ENCODE results near the gene SYT1. TPM values are rescaled to one million over a fixed set of nuclear protein-coding genes. Genes with fewer than 3 reads are reported as not detected.

SYT1 gene
- total RNA-seq, 2 donors from 2014 or later = 2.0 to 2.6 TPM

GRCh38 chr12:79114896-79115295 lies 250.3 kb downstream of the SYT1 start:
- DNase-seq (ENCODE audit: low spot score) = no peak
- intact Hi-C loops (cut with DNase I) = no loop called here

GRCh38 chr12:79115743-79116142 lies 251.2 kb downstream of the SYT1 start:
- no peak for DNase-seq (ENCODE audit: low spot score)
- intact Hi-C loops (cut with DNase I) = no loop called here

DNA sequence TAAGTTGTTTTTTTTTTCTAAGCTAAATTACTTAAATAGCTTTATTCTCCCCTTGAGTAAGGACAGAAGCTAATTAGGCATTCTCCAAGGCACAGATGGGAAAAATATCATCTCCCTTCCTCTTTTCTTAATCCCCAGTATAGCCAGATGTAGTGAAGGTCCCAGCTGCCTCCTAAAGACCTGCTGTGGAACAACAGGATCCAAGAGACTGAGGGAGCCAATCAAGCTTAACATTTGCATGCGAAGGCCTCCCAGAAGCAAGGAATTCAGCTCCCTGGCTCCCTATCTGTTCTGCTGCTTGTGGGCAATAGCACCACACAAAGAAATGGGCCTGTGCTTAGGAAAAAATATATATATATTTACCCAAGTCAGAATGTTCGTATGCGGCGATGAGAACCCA lies 255.2 kb downstream of the SYT1 start:
- DNase-seq (ENCODE audit: low spot score) = no peak
- intact Hi-C loops (cut with DNase I) = no loop called here

- intact Hi-C loops (cut with DNase I) = no loop called here
Measured at GRCh38 chr12:79121486-79121885, 256.9 kb downstream of the SYT1 start.

DNA sequence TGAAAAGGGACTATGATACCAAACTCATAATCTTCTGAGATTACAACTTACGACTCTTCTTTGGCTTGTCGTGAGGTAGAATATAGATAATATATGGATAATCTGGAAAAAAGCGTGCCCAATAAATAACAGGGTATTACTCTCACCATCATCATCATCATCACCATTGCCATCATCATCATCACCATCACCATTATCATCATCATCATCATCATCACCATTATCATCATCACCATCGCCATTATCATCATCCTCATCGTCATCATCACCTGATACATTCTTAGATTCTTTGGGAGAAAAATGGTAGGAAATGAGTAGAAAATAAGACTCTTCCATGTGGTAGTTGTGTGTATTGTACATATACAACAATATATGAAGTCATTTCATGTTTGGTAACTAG lies 259.8 kb downstream of the SYT1 start:
- no peak for DNase-seq (ENCODE audit: low spot score)
- intact Hi-C loops (cut with DNase I) = no loop called here

More at GRCh38 chr12:79121486-79121885, 256.9 kb downstream of the SYT1 start:
- DNase-seq (ENCODE audit: low spot score) = no peak

GRCh38 chr12:79125358-79125757 lies 260.8 kb downstream of the SYT1 start:
- DNase-seq (ENCODE audit: low spot score) = no peak
- intact Hi-C loops (cut with DNase I) = no loop called here

- intact Hi-C loops (cut with DNase I) = no loop called here
- no peak for DNase-seq (ENCODE audit: low spot score)
Measured at GRCh38 chr12:79127271-79127751, 262.7 kb downstream of the SYT1 start.

- no peak for DNase-seq (ENCODE audit: low spot score)
- intact Hi-C loops (cut with DNase I) = no loop called here
Measured at GRCh38 chr12:79128956-79129355, 264.4 kb downstream of the SYT1 start.

DNA sequence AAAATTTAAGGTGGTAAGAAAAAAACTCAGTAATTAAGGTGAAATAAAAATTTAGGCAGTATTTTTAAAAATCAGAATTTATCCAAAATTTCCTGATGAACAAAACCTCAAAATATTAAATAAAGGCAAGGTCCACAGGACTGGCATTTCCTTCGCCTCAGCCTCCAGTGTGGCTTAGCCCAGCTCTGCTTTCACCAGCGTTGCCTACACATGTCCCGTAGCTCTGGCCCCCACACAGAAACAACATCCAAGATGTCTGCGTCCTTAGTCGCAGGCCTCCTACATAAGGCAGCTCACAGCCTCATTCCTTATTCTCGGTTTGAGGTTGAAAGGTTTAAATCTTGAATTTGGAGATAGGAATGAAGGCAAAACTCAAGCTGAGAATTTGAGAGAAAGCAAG lies 274.3 kb downstream of the SYT1 start:
- intact Hi-C loops (cut with DNase I) = no loop called here

GRCh38 chr12:79140711-79141110 lies 276.1 kb downstream of the SYT1 start:
- intact Hi-C loops (cut with DNase I) = no loop called here
- no peak for DNase-seq (ENCODE audit: low spot score)

More for the DNA sequence above, 274.3 kb downstream of the SYT1 start:
- DNase-seq (ENCODE audit: low spot score) = no peak

DNA sequence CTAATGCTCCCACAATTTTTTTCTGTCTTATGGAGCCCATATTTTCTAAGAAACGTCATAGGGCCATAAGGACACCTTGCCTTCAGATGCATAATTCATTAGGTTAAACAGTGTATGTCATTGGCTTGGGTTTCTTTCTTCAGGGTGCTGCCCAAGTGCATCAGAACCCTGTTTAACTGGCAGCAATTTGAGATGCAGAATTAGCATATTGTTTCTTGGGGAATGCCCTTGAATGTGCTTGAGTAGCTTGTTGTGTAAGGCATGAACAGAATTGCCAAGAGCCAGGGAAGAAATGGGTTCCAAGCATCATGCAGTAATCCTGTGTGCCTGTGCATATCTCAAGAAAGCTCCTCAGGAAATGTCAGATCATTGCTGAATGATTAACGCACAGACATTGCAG lies 277.2 kb downstream of the SYT1 start:
- DNase-seq (ENCODE audit: low spot score) = no peak
- intact Hi-C loops (cut with DNase I) = no loop called here

- DNase-seq (ENCODE audit: low spot score) = no peak
- intact Hi-C loops (cut with DNase I) = no loop called here
Measured at GRCh38 chr12:79143803-79144202, 279.2 kb downstream of the SYT1 start.

GRCh38 chr12:79151956-79152355 lies 287.4 kb downstream of the SYT1 start:
- no peak for DNase-seq (ENCODE audit: low spot score)
- intact Hi-C loops (cut with DNase I) = no loop called here

GRCh38 chr12:79155683-79156082 lies 291.1 kb downstream of the SYT1 start:
- DNase-seq (ENCODE audit: low spot score) = no peak
- intact Hi-C loops (cut with DNase I) = no loop called here

GRCh38 chr12:79156846-79157463 lies 292.4 kb downstream of the SYT1 start:
- DNase-seq (ENCODE audit: low spot score) = no peak
- intact Hi-C loops (cut with DNase I) = no loop called here

- intact Hi-C loops (cut with DNase I) = no loop called here
- no peak for DNase-seq (ENCODE audit: low spot score)
Measured at GRCh38 chr12:79161249-79161934, 296.8 kb downstream of the SYT1 start.

DNA sequence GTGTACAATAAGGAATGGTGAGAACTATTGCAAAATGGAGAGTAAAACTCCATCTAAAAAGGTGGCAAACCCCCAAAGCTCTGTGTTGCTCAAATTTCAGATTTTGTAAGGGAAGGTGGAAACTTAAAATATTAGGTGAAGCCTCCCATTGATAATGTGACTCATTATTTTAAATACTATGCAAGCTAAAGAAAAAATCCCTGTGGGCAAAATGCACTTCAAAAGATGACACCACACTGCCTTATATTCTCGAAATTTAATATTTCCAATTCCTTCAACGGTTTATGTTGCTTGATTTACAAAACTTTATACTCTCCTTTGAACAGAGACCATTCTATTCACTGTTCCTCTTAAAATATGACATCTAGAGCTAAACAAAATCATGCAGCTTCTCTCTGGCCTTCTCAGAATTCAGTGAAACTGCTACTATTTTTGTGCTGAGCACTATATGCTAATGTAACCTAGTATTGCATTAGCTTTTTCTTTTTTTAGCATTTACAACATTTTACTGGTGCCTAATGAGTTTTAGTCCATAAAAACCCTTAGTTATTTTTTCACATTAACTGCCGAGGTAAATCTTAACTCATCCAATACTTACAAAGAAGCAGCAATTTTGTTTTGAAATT lies 297.7 kb downstream of the SYT1 start:
- intact Hi-C loops (cut with DNase I) = no loop called here
- no peak for DNase-seq (ENCODE audit: low spot score)

DNA sequence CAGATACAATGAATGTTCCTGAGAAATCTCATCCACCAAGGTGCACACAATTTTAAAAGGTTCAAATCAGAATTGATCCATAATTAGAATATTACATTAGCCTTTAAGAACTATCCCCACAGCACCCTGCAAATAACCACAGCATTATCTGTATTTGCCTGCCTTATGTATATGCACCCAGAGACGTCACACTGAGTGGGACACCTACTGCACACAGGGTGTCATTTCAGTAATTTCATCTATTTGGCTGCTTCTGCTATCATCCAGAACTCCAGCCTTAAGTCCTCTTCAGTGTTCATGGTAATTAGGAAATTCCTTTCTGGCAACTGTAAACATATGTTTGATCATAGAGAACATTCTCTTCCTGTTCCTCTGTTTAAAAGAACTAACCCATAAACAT lies 298.4 kb downstream of the SYT1 start:
- DNase-seq (ENCODE audit: low spot score) = no peak
- intact Hi-C loops (cut with DNase I) = no loop called here

DNA sequence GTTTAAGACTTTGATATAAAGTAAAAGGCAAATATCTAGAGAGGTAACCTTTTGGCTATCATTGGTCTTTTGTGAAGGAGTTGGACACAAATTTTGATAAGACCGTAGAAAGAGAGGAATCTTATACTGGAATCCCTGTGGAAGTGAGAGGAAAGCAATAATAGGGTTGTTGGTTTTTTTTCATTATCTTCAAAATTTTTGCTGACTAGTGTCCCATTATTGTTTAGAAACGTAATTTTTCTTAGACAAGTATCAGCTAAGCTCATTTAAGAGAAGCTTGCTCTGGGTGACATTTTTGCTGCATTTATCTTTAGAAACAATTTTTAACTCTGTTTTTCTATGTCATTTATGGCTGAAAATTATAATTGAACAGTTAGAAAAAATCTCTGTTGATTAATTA lies 300.3 kb downstream of the SYT1 start:
- DNase-seq (ENCODE audit: low spot score) = no peak
- intact Hi-C loops (cut with DNase I) = no loop called here

DNA sequence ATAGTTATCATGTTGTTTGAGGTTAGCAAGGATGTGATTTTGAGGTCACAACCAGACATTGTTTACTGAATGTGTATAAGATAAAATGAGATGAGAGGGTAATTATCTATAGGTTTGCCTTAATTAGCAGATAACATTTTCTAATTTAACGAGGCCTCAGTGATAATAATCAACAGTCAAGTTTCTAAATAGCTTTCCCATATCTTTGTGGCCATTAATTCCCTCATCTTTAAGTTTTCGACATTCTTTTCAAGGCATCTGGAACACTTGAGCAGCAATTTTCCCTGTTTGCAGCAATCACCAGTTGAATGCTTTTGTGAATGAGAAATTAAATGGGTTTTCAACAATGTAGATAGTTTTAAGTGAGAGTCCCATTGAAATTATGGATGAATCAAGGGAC lies 304.1 kb downstream of the SYT1 start:
- intact Hi-C loops (cut with DNase I) = no loop called here
- DNase-seq (ENCODE audit: low spot score) = no peak

DNA sequence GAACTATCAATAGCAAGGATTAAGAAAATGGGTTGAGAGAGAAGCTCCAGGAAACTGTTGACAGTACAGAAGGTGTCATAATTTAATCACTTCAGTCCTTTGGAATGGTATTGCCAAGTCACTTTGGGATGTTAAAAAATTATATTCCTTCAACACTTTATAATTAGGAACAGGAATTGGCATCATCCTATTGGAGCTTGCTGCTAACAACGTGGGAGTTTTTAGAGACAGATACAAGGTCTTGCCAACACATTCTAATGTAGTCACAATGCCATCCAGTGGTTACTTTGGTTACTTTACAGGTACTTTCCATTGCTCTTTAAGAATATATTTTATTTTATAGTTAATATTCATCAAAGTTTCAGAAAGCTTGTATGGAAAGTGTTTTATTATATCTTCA lies 310.1 kb downstream of the SYT1 start:
- intact Hi-C loops (cut with DNase I) = no loop called here
- no peak for DNase-seq (ENCODE audit: low spot score)

All from posterior vena cava (tissue), 2 donors.